Thymus (tissue), 11 donors: Measurements from ENCODE around the gene PSMB7. TPM values are rescaled to one million over a fixed set of nuclear protein-coding genes. Genes with fewer than 3 reads are reported as not detected.

Experiments
- DNase-seq, 9 donors: peaks; one replicate each; pipeline ENCODE4 v3.0.0-alpha.2; 2013; ENCODE audit warnings: low spot score in 9 of 9, low read depth in 6 of 9, missing footprints in 1 of 9
- H3K27ac ChIP-seq, 2 donors: one replicate each; pipeline ENCODE4 v1.5.1; 2013; ENCODE audit warnings: control low read depth in 1 of 2, low read depth in 1 of 2, low read length in 1 of 2, mild to moderate bottlenecking in 1 of 2, moderate library complexity in 1 of 2
- H3K27me3 ChIP-seq, 2 donors: one replicate each; pipeline ENCODE4 v1.5.1; 2013; ENCODE audit warnings: low read length in 1 of 2; ENCODE audit not compliant: control insufficient read depth in 2 of 2, insufficient read depth in 1 of 2
- H3K36me3 ChIP-seq, 2 donors: one replicate each; pipeline ENCODE4 v1.5.1; 2013; ENCODE audit warnings: low read length in 1 of 2, mild to moderate bottlenecking in 1 of 2, moderate library complexity in 1 of 2; ENCODE audit not compliant: control insufficient read depth in 2 of 2, insufficient read depth in 2 of 2
- H3K4me1 ChIP-seq, 2 donors: one replicate each; pipeline ENCODE4 v1.5.1; 2013; ENCODE audit warnings: low read length in 2 of 2; ENCODE audit not compliant: control insufficient read depth in 2 of 2, insufficient read depth in 2 of 2
- H3K4me3 ChIP-seq, 2 donors: one replicate each; pipeline ENCODE4 v1.5.1; 2013; ENCODE audit warnings: low read length in 2 of 2, control low read depth in 1 of 2, mild to moderate bottlenecking in 1 of 2
- H3K9me3 ChIP-seq, 2 donors: one replicate each; pipeline ENCODE4 v1.5.1; 2013; ENCODE audit warnings: low read length in 1 of 2, mild to moderate bottlenecking in 1 of 2; ENCODE audit not compliant: control insufficient read depth in 2 of 2, insufficient read depth in 1 of 2
- WGBS: extraction: QIAGEN DNeasy Blood & Tissue Kit; methylation state at CpG from one replicate; pipeline ENCODE4 v1.1.7; 2013; 5-methylcytosine and 5-hydroxymethylcytosine counted together
- polyA plus RNA-seq: library from polyadenylated mRNA; stranded (reverse); fragments of 200-250 nt; gene quantifications from one replicate; pipeline ENCODE4 v1.2.3, GENCODE V29; 2013
- total RNA-seq: library from RNA; stranded (reverse); fragments of 120-200 nt; gene quantifications from one replicate; pipeline ENCODE4 v1.2.4, GENCODE V29; 2013
- donor health status: healthy.

PSMB7 gene
- total and polyA plus RNA-seq, 2 donors, result 132 to 177 TPM

GRCh38 chr9:124448019-124448418 lies 32.8 kb upstream of the PSMB7 start:
- H3K27me3 ChIP-seq, result peaks cover 20 to 49% of the 10 kb centered on the region in 2 donors
- no peak overlapping the region for H3K27ac ChIP-seq
- H3K4me3 ChIP-seq, result no peak overlapping the region
- H3K36me3 ChIP-seq, result no peaks in the 10 kb centered on the region
- H3K4me1 ChIP-seq, result peaks cover 0 to 10% of the 10 kb centered on the region in 2 donors
- WGBS, result 95% methylated on average over 7 of the region's 7 CpGs
- peaks cover 0 to 4% of the 10 kb centered on the region in 2 donors for H3K9me3 ChIP-seq
- no peak for DNase-seq

GRCh38 chr9:124447297-124447661 lies 32.0 kb upstream of the PSMB7 start:
- Histone ChIP-seq H3K27ac (no peak overlapping the region), H3K36me3 (no peaks in the 10 kb centered on the region), H3K9me3 (peaks cover 0 to 4% of the 10 kb centered on the region in 2 donors), H3K4me3 (no peak overlapping the region), H3K4me1 (peaks cover 0 to 10% of the 10 kb centered on the region in 2 donors), H3K27me3 (peaks cover 13 to 46% of the 10 kb centered on the region in 2 donors)
- 76% methylated on average over 4 of the region's 4 CpGs for WGBS
- DNase-seq, result no peak

GRCh38 chr9:124444166-124444565 lies 28.9 kb upstream of the PSMB7 start:
- H3K27ac ChIP-seq, result no peak overlapping the region
- H3K36me3 ChIP-seq, result no peaks in the 10 kb centered on the region
- H3K4me3 ChIP-seq, result no peak overlapping the region
- H3K4me1 ChIP-seq, result no peaks in the 10 kb centered on the region
- peak in 1 of 9 donors; percentile 17 for DNase-seq
- WGBS, result 89% methylated on average over 3 of the region's 3 CpGs
- peaks cover 0 to 36% of the 10 kb centered on the region in 2 donors for H3K27me3 ChIP-seq
- H3K9me3 ChIP-seq, result no peaks in the 10 kb centered on the region

- no peaks in the 10 kb centered on the region for H3K4me1 ChIP-seq
- H3K36me3 ChIP-seq, result no peaks in the 10 kb centered on the region
- 95% methylated on average over 2 of the region's 2 CpGs for WGBS
- no peak overlapping the region for H3K4me3 ChIP-seq
- H3K27me3 ChIP-seq, result peaks cover 0 to 32% of the 10 kb centered on the region in 2 donors
- DNase-seq, result no peak
- H3K27ac ChIP-seq, result no peak overlapping the region
- no peaks in the 10 kb centered on the region for H3K9me3 ChIP-seq
These were observed 28.4 kb upstream of the PSMB7 start for GRCh38 chr9:124443625-124444024.

- Histone ChIP-seq H3K4me1 (no peaks in the 10 kb centered on the region), H3K27ac (no peak overlapping the region), H3K36me3 (no peaks in the 10 kb centered on the region), H3K27me3 (peaks cover 0 to 25% of the 10 kb centered on the region in 2 donors), H3K4me3 (no peak overlapping the region), H3K9me3 (no peaks in the 10 kb centered on the region)
- 91% methylated on average over 3 of the region's 3 CpGs for WGBS
- DNase-seq, result no peak
These were observed 27.6 kb upstream of the PSMB7 start for GRCh38 chr9:124442826-124443225.

GRCh38 chr9:124442379-124442778 lies 27.1 kb upstream of the PSMB7 start:
- DNase-seq, result no peak
- Histone ChIP-seq H3K27me3 (peaks cover 0 to 25% of the 10 kb centered on the region in 2 donors), H3K4me3 (no peak overlapping the region), H3K36me3 (no peaks in the 10 kb centered on the region), H3K27ac (no peak overlapping the region), H3K4me1 (no peaks in the 10 kb centered on the region), H3K9me3 (no peaks in the 10 kb centered on the region)

GRCh38 chr9:124441291-124441690 lies 26.0 kb upstream of the PSMB7 start:
- Histone ChIP-seq H3K4me3 (no peak overlapping the region), H3K9me3 (no peaks in the 10 kb centered on the region), H3K27me3 (peaks cover 0 to 25% of the 10 kb centered on the region in 2 donors), H3K36me3 (no peaks in the 10 kb centered on the region), H3K4me1 (no peaks in the 10 kb centered on the region), H3K27ac (no peak overlapping the region)
- 10% methylated on average over 16 of the region's 16 CpGs for WGBS
- DNase-seq, result no peak

- H3K27me3 ChIP-seq, result peaks cover 0 to 25% of the 10 kb centered on the region in 2 donors
- WGBS, result 94% methylated on average over 10 of the region's 10 CpGs
- H3K9me3 ChIP-seq, result no peaks in the 10 kb centered on the region
- no peaks in the 10 kb centered on the region for H3K4me1 ChIP-seq
- no peaks in the 10 kb centered on the region for H3K36me3 ChIP-seq
- DNase-seq, result no peak
- H3K4me3 ChIP-seq, result no peak overlapping the region
- H3K27ac ChIP-seq, result no peak overlapping the region
These were observed 25.5 kb upstream of the PSMB7 start for GRCh38 chr9:124440786-124441185.

- Histone ChIP-seq H3K4me1 (no peaks in the 10 kb centered on the region), H3K27ac (no peak overlapping the region), H3K36me3 (no peaks in the 10 kb centered on the region), H3K9me3 (no peaks in the 10 kb centered on the region), H3K4me3 (no peak overlapping the region), H3K27me3 (peaks cover 0 to 25% of the 10 kb centered on the region in 2 donors)
- 91% methylated on average over 6 of the region's 6 CpGs for WGBS
- DNase-seq, result no peak
These were observed 24.5 kb upstream of the PSMB7 start for GRCh38 chr9:124439686-124440243.
